NCI-H2227 treated with DMSO at 0.1 percent for 48 hours (cell line): Measurements from ENCODE around the gene SLC12A3.
"Not testable (repeated sequence)": the region's sequence is repeated elsewhere in the genome, so short reads cannot be mapped to it uniquely, and the experiment has no call there.

ENCODE experiments used
- DNase-seq: peaks from one replicate; lab custom pipeline; 2025; lab: John Stamatoyannopoulos, UW

Gene SLC12A3

DNA sequence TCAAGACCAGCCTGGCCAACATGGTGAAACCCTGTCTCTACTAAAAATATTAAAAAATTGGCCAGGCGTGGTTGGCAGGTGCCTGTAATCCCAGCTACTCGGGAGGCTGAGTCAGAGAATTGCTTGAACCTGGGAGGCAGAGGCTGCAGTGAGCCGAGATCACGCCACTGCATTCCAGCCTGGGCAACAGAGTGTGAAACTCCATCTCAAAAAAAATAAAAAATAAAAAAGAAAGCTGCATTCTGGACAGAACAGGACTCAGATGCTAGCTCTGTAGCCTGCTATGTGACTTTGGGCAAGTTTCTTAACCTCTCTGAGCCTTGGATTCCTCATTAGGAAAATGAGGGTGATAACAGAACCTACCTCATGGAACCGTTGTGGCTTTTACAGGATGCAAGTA is 3.8 kb downstream of the SLC12A3 start:
- not testable (repeated sequence) for DNase-seq

DNA sequence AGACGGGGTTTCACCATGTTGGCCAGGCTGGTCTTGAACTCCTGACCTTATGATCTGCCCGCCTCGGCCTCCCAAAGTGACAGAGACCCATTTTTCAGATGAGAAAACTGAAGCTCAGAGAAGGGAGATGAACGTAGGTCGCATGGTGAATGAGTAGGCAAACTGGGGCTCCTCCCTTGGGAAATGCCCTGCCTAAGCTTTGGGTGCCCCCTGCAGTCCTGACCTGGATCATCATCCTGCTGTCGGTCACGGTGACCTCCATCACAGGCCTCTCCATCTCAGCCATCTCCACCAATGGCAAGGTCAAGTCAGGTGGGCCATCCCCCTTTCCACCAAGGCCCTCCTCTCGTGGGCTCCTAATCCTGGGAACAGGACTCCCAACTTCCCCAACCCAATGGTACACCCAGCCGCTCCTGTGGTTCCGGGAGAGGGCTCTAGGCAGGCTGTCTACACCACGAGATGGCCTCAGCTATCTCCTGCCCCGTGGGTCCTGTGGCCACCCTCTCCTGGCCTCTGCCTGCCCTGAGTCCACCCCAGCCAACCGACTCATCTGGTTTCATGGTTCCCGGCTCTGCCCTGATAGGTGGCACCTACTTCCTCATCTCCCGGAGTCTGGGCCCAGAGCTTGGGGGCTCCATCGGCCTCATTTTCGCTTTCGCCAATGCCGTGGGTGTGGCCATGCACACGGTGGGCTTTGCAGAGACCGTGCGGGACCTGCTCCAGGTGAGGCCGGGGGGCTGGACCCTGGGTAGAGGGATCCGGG is 4.7 kb downstream of the SLC12A3 start:
- no peak for DNase-seq

DNA sequence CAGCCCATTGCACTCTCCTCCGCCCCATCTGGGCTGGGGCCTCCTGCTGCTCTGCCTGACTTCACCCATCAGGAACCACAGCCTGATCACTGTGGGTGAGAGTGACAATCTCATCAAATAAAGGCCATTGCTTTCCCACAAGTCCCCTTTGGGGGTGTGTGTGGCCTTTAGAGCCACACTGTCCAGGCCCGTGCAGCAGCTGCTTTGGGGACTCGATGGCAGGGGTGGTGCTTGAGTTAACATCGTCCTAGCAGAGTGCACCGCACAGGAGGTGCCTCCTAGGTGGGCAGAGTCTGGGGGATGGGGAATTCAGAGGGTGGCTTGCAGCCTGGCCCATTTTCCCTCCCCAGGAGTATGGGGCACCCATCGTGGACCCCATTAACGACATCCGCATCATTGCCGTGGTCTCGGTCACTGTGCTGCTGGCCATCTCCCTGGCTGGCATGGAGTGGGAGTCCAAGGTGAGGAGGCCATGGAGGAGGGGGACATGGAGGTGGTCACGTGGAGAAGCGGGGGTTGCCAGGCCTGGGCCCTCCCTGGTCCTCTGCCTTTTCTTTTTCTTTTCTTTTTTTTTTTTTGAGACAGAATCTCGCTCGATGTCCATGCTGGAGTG is 5.4 kb downstream of the SLC12A3 start:
- DNase-seq: no peak

DNA sequence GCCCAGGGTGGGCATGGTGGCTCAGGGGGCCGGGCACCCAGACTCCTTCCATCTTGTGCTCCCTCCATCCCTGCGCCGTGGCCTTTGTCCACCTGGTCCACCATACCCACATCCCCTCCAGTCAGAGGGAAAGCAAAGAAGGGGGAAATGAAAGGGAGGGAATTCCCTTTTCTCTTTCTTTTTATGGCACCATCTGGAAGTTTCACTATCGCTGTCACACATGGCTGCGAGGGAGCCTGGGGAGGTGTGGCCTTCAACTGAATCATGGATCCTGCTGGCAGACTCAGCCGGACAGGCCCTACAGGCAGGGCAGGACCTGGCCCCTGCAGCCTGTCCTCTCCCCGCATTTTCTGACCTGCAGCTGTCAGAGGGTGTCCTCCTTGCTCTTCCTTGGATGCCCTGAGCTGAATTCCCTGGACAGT is 6.2 kb downstream of the SLC12A3 start:
- no peak for DNase-seq

DNA sequence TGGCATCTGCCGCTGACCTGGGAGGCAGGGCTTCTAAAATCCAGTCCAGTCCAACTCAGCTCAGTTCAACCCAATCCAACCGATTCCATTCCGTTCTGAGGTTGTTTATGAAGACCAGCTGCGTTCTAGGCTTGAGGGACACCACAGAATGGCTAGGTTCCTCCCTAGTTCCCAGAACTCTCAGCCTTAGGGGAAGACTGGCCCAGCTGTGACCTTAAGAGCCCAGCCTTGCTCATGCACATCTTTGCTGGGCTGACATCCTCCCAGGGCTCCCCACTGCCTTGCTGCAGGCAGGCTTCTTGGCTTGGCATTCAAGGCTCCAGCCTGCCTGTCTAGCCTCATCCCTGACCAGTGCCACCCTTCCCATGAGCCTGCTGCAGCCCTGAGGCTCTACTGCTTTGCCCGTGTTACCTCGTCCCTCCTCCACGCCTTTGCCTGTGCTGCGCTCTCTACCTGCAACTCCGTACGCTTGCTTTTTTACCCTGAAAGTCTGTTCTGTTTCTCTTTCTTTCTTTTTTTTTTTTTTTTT is 7.9 kb downstream of the SLC12A3 start:
- DNase-seq: no peak

DNA sequence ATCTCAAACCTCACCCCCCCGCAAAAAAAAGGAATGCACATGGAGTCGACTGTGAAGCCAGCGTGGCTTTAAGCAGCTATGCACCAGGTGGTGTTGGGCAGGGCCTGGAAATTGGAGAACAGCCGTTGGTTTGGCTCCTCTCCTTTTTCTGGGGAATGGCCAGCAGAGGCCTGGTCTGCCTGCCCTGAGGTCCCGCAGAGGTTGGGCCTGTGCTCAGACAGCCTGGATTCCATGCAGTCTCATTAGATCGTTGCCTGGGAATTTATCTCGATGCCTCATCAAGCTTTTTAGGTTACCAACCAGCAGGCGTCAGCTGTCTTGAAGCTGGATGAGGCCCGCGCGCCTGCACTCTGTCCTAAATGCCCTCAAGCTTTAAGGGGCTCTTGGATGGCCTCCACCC is 9.8 kb downstream of the SLC12A3 start:
- no peak for DNase-seq

DNA sequence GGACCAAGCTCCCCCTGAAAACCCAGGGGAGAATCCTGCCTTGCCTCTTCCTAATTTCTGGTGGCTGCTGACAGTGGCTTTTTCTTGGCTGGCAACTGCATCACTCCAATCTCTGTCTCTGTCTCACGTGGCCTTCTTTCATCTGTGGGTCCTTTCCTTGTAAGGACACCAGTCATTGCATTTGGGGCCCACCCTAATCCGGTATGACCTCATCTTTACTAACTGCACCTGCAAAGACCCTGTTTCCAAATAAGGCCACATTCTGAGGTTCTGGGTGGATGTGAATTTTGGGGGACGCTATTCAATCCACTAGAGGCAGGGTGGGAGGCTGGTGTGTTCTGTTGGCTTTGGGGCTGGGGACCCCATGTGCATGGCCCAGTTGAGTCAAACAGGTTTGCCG is 11.0 kb downstream of the SLC12A3 start:
- no peak for DNase-seq

DNA sequence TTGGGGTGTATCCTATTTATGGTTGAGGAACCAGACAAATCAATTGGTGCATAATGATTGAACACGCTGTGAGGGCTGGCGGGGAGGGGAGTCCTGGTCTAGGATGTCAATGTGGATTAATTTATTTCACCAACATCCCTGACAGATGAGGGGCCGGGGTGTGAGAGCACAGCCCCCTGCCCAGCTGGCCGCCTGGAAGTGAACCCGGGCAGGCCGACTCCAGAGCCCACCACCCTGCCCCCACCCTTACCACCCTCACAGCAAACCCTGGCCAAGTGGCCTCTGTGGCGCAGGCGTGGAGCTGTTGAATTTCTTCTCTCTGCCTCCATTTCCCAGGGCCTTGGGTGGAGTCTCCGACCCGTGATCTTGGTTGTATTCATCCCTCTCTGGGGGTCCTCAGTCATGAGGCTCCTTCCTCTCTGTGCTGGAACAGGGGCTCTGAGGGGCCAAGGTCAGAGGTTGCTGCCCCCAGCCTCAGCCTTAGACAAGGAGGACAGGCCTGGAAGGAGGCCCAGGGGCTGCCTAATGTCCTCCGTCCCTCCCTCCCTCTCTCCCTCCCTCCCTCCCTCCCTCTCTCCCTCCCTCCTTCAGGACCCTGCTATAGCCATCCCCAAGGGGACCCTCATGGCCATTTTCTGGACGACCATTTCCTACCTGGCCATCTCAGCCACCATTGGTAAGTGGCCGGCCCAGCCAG is 12.6 kb downstream of the SLC12A3 start:
- DNase-seq: no peak

DNA sequence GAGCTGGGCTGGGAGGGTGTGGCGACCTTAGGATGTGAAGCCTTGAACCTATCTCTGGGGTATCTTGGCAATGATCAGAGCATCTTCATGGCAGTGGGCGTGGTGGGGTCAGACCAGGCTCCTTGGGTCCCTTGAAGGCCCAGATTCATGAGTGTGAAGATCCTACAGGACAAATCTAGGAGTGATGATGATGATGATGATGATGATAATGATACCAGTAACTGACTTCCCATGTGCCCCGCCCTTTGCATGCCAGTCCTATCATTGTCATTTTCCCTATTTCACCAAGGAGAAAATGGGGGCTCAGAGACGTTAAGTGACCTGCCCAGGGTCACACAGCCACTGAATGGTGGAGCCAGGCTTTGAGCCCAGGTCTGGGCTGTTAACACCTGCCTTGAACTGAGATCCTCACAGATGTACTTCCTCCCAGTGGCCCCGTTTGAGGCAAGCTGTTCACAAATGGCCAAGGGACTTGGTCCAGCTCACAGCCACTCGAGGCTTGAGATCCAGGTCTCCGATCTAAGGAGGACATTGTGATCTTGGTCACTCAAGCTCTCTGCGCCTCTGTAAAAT is 13.4 kb downstream of the SLC12A3 start:
- no peak for DNase-seq

DNA sequence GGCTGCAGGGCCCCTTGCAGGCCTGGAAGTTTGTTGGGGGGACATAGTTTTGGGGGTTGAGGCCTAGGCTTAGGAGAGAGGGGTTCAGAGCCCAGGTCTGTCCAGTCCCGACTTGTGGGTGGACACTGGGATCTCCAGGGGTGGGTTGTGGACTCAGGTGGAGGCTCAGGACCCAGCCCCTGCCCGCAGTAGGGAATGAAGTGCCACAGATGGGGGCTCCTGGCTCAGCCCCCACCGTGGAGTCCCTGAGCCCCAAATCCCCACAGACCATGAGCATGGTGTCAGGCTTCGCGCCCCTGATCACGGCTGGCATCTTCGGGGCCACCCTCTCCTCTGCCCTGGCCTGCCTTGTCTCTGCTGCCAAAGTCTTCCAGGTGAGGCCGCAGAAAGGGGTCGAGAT is 14.3 kb downstream of the SLC12A3 start:
- no peak for DNase-seq

DNA sequence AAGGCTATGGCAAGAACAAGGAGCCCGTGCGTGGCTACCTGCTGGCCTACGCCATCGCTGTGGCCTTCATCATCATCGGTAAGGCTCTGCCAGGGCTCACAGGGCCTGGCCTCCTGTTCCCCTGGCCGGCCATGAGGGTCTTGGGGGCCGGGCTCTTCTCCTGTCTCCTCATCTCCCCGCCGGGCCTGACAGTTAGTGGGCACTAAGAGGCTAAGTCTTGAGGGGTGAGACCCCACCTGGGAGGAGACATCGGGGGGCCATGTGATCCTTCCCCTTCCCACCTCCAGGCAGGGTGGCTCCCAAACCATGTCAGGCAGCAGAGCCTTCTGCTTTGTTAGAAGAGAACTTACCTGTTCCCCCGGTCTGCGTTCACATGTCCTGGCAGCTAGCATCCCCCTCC is 15.2 kb downstream of the SLC12A3 start:
- DNase-seq: no peak

DNA sequence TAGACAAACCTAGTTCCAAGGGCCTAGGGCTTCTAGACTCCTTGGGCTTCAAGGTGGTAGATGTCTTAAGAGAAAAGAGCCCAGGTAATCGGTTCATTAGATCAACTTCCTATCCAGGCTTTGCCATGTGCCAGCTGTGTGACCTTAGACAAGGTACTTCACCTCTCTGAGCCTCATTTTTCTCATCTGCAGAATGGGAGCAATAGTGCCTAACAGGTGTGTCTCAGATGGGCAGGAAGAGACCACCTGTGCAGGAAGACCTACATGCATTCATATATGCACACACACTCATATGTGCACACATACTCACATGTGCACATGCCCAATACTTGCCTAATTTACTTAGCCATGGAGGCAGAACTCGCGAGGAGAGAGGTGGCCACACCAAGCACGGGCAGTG is 15.7 kb downstream of the SLC12A3 start:
- DNase-seq: no peak

DNA sequence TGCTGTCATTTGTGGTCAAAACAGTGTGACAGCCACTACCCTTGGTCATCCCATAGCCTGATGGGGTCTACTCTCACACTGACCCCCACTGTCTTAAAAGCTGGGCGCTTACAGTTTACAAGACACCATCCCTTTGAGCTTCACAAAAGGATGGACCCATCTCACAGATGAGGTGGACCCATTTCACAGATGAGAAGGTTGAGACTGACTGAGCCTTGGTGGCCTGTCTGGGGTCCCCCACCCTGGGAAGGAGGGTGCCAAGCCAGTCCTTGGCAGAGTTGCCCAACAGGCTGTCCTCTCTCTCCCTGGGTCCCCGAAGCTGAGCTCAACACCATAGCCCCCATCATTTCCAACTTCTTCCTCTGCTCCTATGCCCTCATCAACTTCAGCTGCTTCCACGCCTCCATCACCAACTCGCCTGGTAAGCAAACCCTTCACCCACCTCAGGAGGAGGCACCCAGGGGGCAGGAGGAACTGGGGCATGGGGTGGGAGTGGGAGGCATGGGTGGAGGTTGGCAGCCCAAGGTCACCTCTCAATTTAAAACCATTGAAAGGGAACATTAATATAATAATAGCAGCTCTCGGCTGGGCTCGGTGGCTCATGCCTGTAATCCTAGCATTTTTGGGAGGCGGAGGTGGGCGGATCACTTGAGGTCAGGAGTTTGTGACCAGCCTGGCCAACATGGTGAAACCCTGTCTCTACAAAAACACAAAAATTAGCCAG is 17.2 kb downstream of the SLC12A3 start:
- no peak for DNase-seq

DNA sequence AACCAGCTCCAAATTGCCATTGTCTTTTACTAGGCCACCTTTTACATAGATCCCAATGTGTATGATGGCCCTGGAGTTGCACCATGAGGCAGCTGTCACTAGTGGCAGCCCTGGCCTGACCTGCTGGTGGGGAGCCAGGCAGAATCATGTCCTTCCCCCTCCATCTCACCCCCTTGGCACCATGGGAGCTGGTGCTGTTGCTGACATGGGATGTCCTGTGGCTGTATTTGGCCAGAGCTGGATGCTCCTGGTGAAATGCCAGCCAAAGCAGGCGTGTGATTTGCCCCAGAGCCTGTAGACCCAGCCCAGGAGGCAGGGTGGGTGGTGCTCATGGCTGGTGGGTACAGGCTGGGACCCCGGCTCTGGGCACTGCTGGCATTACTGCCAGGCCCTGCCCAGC is 18.6 kb downstream of the SLC12A3 start:
- no peak for DNase-seq

DNA sequence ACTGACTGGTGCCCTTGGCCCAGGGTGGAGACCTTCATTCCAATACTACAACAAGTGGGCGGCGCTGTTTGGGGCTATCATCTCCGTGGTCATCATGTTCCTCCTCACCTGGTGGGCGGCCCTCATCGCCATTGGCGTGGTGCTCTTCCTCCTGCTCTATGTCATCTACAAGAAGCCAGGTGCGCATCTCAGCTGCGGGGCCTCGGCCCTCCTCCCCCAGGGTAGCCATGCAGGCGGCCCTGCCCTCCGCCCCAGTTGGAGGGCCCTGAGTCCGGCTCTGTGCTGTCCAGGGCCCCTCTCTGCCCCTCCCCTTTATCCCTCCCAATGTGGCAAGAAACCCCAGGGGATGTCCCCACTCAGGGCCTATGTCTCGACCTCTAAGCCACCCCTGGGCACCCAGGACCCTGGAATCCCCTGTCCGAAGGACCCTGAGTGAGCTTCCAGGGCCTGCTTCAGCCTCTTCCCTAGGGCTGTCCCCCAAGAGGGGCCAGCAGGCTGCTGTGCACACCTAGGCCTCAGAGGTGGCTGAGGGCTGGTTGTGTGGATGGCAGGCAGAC is 19.1 kb downstream of the SLC12A3 start:
- no peak for DNase-seq

DNA sequence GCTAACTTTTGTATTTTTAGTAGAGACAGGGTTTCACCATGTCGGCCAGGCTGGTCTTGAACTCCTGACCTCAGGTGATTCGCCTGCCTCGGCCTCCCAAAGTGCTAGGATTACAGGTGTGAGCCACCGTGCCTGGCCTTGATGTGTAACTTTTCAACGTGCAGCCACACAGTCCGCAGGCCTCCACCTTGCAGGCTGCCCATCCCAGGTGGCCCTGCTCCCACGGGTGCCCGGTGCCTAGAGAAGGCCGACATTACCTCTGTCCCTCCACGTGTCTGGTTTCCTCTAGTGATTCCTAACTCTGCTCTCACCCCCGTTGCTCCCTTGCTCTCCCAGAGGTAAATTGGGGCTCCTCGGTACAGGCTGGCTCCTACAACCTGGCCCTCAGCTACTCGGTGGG is 19.9 kb downstream of the SLC12A3 start:
- DNase-seq: not testable (repeated sequence)

DNA sequence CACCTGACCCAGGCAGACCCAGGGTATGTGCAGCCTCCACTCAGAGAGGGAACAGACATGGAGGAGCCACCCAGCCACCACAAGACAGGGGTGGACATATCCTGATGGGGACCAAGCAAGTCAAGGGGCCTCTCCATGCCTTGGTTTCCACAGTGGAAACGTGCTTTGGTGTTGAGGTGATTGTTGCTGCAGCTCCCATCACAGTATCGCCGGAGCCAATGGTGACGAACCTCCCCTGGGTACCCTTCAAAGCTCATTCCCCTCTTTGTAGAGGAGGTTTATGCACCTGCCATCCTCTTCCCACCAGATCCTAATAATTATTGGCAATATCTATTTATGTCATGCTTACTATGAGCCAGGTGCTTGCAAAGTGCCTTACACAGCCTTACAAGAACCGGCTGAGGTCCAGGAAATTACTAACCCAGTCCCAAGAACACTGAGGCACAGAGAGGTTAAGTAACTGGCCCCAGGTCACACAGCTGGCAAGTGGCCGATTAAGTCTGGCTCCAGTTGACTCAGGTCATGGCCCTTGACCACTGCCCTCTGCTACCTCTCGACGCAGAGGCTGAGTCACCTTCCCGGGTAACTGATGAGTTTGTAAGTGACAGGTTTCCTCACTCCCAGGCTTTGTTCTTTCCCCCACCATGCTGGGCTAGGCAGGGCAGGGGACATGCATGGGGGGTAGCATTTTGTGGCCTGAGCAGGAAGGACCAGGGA is 20.6 kb downstream of the SLC12A3 start:
- DNase-seq: no peak

DNA sequence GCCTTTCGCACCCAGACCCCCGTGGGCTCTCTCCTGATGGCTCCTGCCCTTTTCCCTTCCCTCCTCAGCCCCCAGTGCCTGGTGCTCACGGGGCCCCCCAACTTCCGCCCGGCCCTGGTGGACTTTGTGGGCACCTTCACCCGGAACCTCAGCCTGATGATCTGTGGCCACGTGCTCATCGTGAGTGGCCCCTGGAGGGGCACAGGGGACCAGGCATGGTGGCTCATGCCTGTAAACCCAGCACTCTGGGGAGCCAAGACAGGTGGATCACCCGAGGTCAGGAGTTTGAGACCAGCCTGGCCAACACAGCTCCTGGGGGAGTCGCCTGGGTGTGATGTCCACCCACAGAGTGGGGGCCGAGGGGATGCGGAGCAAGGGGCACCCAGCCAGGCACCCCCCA is 21.3 kb downstream of the SLC12A3 start:
- DNase-seq: no peak

DNA sequence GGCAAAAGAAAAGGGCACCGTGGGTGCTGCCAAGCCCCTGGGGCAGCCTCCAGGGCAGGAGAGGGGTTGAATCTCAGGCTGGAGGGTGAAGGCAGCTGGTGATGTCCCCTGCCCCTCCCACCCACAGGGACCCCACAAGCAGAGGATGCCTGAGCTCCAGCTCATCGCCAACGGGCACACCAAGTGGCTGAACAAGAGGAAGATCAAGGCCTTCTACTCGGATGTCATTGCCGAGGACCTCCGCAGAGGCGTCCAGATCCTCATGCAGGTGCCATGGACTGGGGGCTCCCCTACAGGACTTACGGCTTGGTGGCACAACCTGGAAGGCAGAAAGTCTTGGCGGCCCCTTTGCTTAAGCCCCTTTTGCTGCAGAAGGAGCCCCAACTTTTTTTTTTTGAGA is 21.8 kb downstream of the SLC12A3 start:
- DNase-seq: no peak

DNA sequence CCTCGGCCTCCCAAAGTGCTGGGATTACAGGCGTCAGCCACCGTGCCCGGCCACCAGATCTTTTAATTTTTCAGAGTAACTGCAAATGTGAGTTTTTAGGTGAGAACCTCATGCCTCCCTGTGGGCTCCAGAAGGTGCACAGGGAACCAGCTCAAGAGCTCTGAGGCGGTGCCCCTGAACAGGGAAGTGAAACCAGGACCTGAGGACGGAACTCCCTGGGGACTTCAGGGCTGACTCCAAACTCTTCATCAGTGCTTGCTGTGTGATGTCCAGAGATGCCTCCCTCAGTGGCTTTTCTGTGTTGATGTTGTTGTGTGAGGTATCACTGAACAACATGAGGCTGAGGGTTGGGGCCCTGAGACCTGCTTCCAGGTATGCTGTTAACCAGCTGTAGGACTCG is 23.8 kb downstream of the SLC12A3 start:
- no peak for DNase-seq

DNA sequence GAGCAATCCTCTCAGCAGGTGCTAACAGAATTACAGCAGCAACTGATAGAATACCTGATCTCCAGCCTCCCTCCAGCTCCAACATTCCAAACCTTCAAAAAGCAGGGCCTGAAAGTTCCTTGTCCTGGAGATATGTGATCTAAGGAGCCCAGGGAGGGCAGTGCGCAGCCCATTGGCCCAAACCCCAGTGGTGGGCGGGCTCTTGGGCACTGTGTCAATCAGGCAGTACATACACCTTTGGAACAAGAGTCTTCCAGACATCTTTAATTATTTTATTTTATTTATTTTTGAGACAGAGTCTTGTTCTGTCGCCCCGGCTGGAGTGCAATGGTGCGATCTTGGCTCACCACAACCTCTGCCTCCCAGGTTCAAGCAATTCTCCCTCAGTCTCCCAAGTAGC is 24.2 kb downstream of the SLC12A3 start:
- DNase-seq: no peak
